ENCODE results near the gene MAGI2. TPM values are rescaled to one million over a fixed set of nuclear protein-coding genes. Genes with fewer than 3 reads are reported as not detected.
A peak's percentile ranks its signal among the peaks of the same experiment; 100 is the strongest.

Gene MAGI2
- total RNA-seq, 6 experiments from 2014 or later, result 7.1 to 9.8 (median 8.5) TPM

DNA sequence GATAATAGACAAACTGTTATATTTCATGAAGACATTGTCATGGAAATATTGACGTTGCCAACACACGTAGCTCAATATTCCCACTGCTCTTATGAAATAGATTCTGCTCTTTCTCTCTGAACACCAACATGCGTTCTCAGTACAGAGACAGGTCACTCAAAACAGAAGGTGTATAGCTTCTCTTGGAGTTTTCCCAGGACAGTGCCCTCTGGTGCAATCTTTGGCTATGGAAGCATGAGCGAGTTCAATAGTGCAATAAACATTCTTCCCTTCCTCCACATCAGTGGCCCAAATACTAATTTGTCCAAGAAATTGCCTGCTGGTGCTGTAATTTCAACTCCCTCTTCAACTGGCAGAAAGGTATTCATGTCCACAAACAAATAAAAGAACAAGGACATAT is 145.3 kb downstream of the MAGI2 start:
- Mint-ChIP-seq H3K36me3 (ENCODE audit: low read depth) (no peaks in the 10 kb centered on the region), H3K4me1 (ENCODE audit: low read depth) (peaks cover 17% of the 10 kb centered on the region), H3K27ac (no peak overlapping the region), H3K9me3 (no peaks in the 10 kb centered on the region), H3K4me3 (no peak overlapping the region), H3K27me3 (ENCODE audit: insufficient read depth) (no peaks in the 10 kb centered on the region)
- TF ChIP-seq, protein P1, sequence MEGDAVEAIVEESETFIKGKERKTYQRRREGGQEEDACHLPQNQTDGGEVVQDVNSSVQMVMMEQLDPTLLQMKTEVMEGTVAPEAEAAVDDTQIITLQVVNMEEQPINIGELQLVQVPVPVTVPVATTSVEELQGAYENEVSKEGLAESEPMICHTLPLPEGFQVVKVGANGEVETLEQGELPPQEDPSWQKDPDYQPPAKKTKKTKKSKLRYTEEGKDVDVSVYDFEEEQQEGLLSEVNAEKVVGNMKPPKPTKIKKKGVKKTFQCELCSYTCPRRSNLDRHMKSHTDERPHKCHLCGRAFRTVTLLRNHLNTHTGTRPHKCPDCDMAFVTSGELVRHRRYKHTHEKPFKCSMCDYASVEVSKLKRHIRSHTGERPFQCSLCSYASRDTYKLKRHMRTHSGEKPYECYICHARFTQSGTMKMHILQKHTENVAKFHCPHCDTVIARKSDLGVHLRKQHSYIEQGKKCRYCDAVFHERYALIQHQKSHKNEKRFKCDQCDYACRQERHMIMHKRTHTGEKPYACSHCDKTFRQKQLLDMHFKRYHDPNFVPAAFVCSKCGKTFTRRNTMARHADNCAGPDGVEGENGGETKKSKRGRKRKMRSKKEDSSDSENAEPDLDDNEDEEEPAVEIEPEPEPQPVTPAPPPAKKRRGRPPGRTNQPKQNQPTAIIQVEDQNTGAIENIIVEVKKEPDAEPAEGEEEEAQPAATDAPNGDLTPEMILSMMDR (IDR thresholded peaks at IDR 0.05), result peak; percentile 26; the same call in 1 of the 2 replicates
- DNase-seq, result no peak

GRCh38 chr7:79307376-79307775 is 146.1 kb downstream of the MAGI2 start:
- H3K27ac Mint-ChIP-seq, result no peak overlapping the region
- no peaks in the 10 kb centered on the region for H3K27me3 Mint-ChIP-seq (ENCODE audit: insufficient read depth)
- DNase-seq, result no peak
- peaks cover 17% of the 10 kb centered on the region for H3K4me1 Mint-ChIP-seq (ENCODE audit: low read depth)
- no peaks in the 10 kb centered on the region for H3K9me3 Mint-ChIP-seq
- H3K36me3 Mint-ChIP-seq (ENCODE audit: low read depth), result no peaks in the 10 kb centered on the region
- no peak overlapping the region for H3K4me3 Mint-ChIP-seq
- TF ChIP-seq, protein P1 (IDR thresholded peaks at IDR 0.05), result no peak

DNA sequence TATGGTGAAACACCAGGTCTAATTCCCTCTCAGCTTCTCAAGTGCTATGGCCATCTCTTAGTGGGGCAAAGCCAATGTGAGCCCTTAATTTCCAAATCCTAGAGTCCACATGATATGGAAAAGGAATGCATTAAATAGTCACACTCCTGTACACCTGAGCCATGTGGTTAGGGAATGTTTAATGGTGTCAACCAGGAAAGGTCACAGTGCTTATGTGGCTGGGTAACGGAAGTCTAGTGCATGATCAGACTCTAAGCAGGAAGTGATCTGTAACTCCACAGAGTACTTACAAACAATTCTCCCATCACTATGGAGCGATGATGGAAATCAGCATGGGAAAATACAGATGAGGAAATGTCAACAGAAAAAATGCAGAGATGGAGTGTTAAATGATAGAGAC is 148.8 kb downstream of the MAGI2 start:
- H3K4me1 Mint-ChIP-seq (ENCODE audit: low read depth), result peaks cover 27% of the 10 kb centered on the region
- TF ChIP-seq, protein P1 (IDR thresholded peaks at IDR 0.05), result no peak

DNA sequence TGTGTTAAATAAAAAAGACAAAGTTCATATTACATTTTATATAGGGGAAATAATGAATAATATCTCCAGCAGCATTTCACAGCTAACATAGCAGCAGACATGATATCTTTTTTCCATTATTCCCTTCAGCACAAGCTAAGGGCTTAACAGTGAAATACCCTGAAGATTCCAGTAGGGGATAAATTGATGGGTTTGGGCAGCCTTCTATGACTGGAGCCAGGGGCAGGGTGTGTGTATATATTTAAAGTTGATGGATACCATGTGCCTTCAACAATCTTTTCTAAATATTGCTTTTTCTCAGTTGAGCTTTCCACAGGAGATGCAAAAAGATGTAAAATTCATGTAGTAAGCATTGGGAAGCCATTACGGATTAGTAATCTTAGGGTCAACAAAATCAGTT is 151.2 kb downstream of the MAGI2 start:
- Mint-ChIP-seq H3K27ac (no peak overlapping the region), H3K9me3 (no peaks in the 10 kb centered on the region), H3K4me3 (no peak overlapping the region), H3K36me3 (ENCODE audit: low read depth) (no peaks in the 10 kb centered on the region), H3K4me1 (ENCODE audit: low read depth) (peaks cover 37% of the 10 kb centered on the region), H3K27me3 (ENCODE audit: insufficient read depth) (no peaks in the 10 kb centered on the region)
- DNase-seq, result no peak
- TF ChIP-seq, protein P1 (IDR thresholded peaks at IDR 0.05), result 0 out of 2 replicates have a peak, but pooled peaks have one; percentile 7

More for the DNA sequence above, 148.8 kb downstream of the MAGI2 start:
- no peak overlapping the region for H3K27ac Mint-ChIP-seq
- no peaks in the 10 kb centered on the region for H3K27me3 Mint-ChIP-seq (ENCODE audit: insufficient read depth)
- H3K36me3 Mint-ChIP-seq (ENCODE audit: low read depth), result no peaks in the 10 kb centered on the region
- no peak for DNase-seq
- no peak overlapping the region for H3K4me3 Mint-ChIP-seq
- H3K9me3 Mint-ChIP-seq, result no peaks in the 10 kb centered on the region

GRCh38 chr7:79301419-79301818 is 152.0 kb downstream of the MAGI2 start:
- H3K9me3 Mint-ChIP-seq, result no peaks in the 10 kb centered on the region
- TF ChIP-seq, protein P1 (IDR thresholded peaks at IDR 0.05), result no peak
- no peak overlapping the region; the same call in 1 of the 2 replicates for H3K27ac Mint-ChIP-seq
- peaks cover 41% of the 10 kb centered on the region for H3K4me1 Mint-ChIP-seq (ENCODE audit: low read depth)
- H3K27me3 Mint-ChIP-seq (ENCODE audit: insufficient read depth), result no peaks in the 10 kb centered on the region
- no peak overlapping the region for H3K4me3 Mint-ChIP-seq
- H3K36me3 Mint-ChIP-seq (ENCODE audit: low read depth), result no peaks in the 10 kb centered on the region
- DNase-seq, result no peak

GRCh38 chr7:79300573-79300972 is 152.9 kb downstream of the MAGI2 start:
- peaks cover 44% of the 10 kb centered on the region for H3K4me1 Mint-ChIP-seq (ENCODE audit: low read depth)
- no peak for DNase-seq
- no peaks in the 10 kb centered on the region for H3K36me3 Mint-ChIP-seq (ENCODE audit: low read depth)
- TF ChIP-seq, protein P1 (IDR thresholded peaks at IDR 0.05), result no peak
- no peaks in the 10 kb centered on the region for H3K27me3 Mint-ChIP-seq (ENCODE audit: insufficient read depth)
- H3K4me3 Mint-ChIP-seq, result no peak overlapping the region
- H3K9me3 Mint-ChIP-seq, result no peaks in the 10 kb centered on the region
- H3K27ac Mint-ChIP-seq, result no peak overlapping the region

All from HFFc6 (cell line).